Keratinocyte (primary cell): ENCODE measurements around the gene NANOS1. TPM values are rescaled to one million over a fixed set of nuclear protein-coding genes. Genes with fewer than 3 reads are reported as not detected.

ENCODE experiments used
- DNase-seq: peaks from one replicate; pipeline ENCODE4 v3.0.0-alpha.2; 2011; ENCODE audit warnings: low read depth, missing footprints, low spot score
- FAIRE-seq: peaks from 2 replicates; lab custom pipeline; 2011; peaks lifted over from hg19 to GRCh38; lab: Jason Lieb, UNC
- H2AFZ ChIP-seq: 2 replicates; pipeline ENCODE4 v1.6.0; 2012; ENCODE audit warnings: low read length, control low read depth, inconsistent platforms; ENCODE audit not compliant: control insufficient read depth
- H3K27ac ChIP-seq: 2 replicates; pipeline ENCODE4 v1.5.1; 2011; ENCODE audit warnings: low read length; ENCODE audit not compliant: control insufficient read depth, insufficient read depth
- H3K27me3 ChIP-seq: 3 replicates; pipeline ENCODE4 v1.6.0; 2011; ENCODE audit warnings: low read length; ENCODE audit not compliant: control insufficient read depth, insufficient read depth; ENCODE audit errors: extremely low read depth
- H3K36me3 ChIP-seq, 2 experiments: 2 replicates in 1 of 2; 3 replicates in 1 of 2; pipeline ENCODE4 v1.5.1; 2011; ENCODE audit warnings: low read length in 2 of 2, mild to moderate bottlenecking in 1 of 2; ENCODE audit not compliant: control insufficient read depth in 2 of 2, insufficient read depth in 2 of 2; ENCODE audit errors: extremely low read depth in 1 of 2
- H3K4me1 ChIP-seq: 3 replicates; pipeline ENCODE4 v1.5.1; 2011; ENCODE audit warnings: low read length; ENCODE audit not compliant: control insufficient read depth, insufficient read depth; ENCODE audit errors: extremely low read depth
- H3K4me2 ChIP-seq: 3 replicates; pipeline ENCODE4 v1.6.0; 2011; ENCODE audit warnings: low read depth, low read length; ENCODE audit not compliant: control insufficient read depth, insufficient read depth; ENCODE audit errors: extremely low read depth
- H3K4me3 ChIP-seq, 3 experiments: fragments of 200-600 bp in 1 of 3; sonication (generic) in 1 of 3; 2 replicates in 2 of 3; 3 replicates in 1 of 3; pipeline ENCODE4 v1.5.1; 2011 to 2016; ENCODE audit warnings: low read length in 3 of 3, mild to moderate bottlenecking in 3 of 3, control low read depth in 2 of 3, inconsistent platforms in 1 of 3, low read depth in 1 of 3, mixed read lengths in 1 of 3, mixed run types in 1 of 3, moderate library complexity in 1 of 3; ENCODE audit not compliant: control insufficient read depth in 2 of 3, insufficient read depth in 2 of 3; ENCODE audit errors: extremely low read depth in 1 of 3
- H3K79me2 ChIP-seq: 2 replicates; pipeline ENCODE4 v1.6.0; 2012; ENCODE audit warnings: low read length; ENCODE audit not compliant: control insufficient read depth, insufficient read depth
- H3K9ac ChIP-seq: 3 replicates; pipeline ENCODE4 v1.6.0; 2011; ENCODE audit warnings: low read length; ENCODE audit not compliant: control insufficient read depth, insufficient read depth; ENCODE audit errors: extremely low read depth
- H3K9me1 ChIP-seq: 3 replicates; pipeline ENCODE4 v1.6.0; 2011; ENCODE audit warnings: low read length; ENCODE audit not compliant: control insufficient read depth, insufficient read depth; ENCODE audit errors: extremely low read depth
- H3K9me3 ChIP-seq: 2 replicates; pipeline ENCODE4 v1.5.1; 2012; ENCODE audit warnings: low read depth, low read length; ENCODE audit not compliant: control insufficient read depth
- H4K20me1 ChIP-seq: 3 replicates; pipeline ENCODE4 v1.6.0; 2011; ENCODE audit warnings: low read length; ENCODE audit not compliant: control insufficient read depth, insufficient read depth; ENCODE audit errors: extremely low read depth
- EZH2 ChIP-seq: IDR thresholded peaks from one replicate; pipeline ENCODE4 v1.6.1; 2012; ENCODE audit warnings: inconsistent platforms, mild to moderate bottlenecking, low read length, moderate library complexity
- dilution Hi-C: fragments of 300-500 bp; cut with MboI; formaldehyde crosslinking; loops from one replicate; pipeline ENCODE4 v1.7.0; 2020; ENCODE audit warnings: low sequenced_read_pairs; ENCODE audit not compliant: extremely low pct_ligation_motif_present
- polyA plus RNA-seq, 5 experiments: library from polyadenylated mRNA; depleted of rRNA in 3 of 5; stranded (reverse) in 3 of 5; stranded (forward) in 1 of 5; unstranded in 1 of 5; fragments of >200 nt; gene quantifications; 1 replicate in 1 of 5; 2 replicates in 3 of 5; 3 replicates in 1 of 5; pipeline versions ENCODE4 v1.2.1 to v1.2.3, GENCODE V29; 2011 to 2012; ENCODE audit warnings: missing spikeins in 2 of 5, low read depth in 1 of 5, low replicate concordance in 1 of 5
- TF ChIP-seq, protein P1 (sequence below), 3 experiments: IDR thresholded peaks in 1 of 3; conservative IDR thresholded peaks in 1 of 3; optimal IDR thresholded peaks in 1 of 3; 2 replicates in 2 of 3; 3 replicates in 1 of 3; pipeline versions ENCODE3 to v1.5.1; 2011; ENCODE audit warnings: low read length in 3 of 3, mild to moderate bottlenecking in 3 of 3, moderate library complexity in 2 of 3, control low read depth in 1 of 3, inconsistent platforms in 1 of 3; ENCODE audit not compliant: insufficient read depth in 2 of 3; ENCODE audit errors: extremely low read depth in 1 of 3

Gene NANOS1
- polyA plus RNA-seq, 1 donor (not counting 4 experiments of a cell fraction or from before 2014, with no cell fraction given), result 2.1 TPM

- peaks cover 40% of the 10 kb centered on the region for H4K20me1 ChIP-seq
- H3K4me1 ChIP-seq, result peaks cover 11% of the 10 kb centered on the region
- TF ChIP-seq EZH2, result no peak
- TF ChIP-seq, protein P1, sequence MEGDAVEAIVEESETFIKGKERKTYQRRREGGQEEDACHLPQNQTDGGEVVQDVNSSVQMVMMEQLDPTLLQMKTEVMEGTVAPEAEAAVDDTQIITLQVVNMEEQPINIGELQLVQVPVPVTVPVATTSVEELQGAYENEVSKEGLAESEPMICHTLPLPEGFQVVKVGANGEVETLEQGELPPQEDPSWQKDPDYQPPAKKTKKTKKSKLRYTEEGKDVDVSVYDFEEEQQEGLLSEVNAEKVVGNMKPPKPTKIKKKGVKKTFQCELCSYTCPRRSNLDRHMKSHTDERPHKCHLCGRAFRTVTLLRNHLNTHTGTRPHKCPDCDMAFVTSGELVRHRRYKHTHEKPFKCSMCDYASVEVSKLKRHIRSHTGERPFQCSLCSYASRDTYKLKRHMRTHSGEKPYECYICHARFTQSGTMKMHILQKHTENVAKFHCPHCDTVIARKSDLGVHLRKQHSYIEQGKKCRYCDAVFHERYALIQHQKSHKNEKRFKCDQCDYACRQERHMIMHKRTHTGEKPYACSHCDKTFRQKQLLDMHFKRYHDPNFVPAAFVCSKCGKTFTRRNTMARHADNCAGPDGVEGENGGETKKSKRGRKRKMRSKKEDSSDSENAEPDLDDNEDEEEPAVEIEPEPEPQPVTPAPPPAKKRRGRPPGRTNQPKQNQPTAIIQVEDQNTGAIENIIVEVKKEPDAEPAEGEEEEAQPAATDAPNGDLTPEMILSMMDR (optimal IDR thresholded peaks at IDR 0.05 in 1 of 3, IDR thresholded peaks at IDR 0.05 in 1 of 3, conservative IDR thresholded peaks at IDR 0.05 in 1 of 3; ENCODE audit: extremely low read depth in 1 of 3, insufficient read depth in 2 of 3, low read length in 3 of 3), result no peak
- peaks cover 68% of the 10 kb centered on the region for H3K79me2 ChIP-seq
- no peak for FAIRE-seq
- H3K27ac ChIP-seq, result peak overlapping the region; percentile 92
- H3K36me3 ChIP-seq, result peaks cover 0 to 4% of the 10 kb centered on the region in 2 experiments
- dilution Hi-C loops, result no loop called here
- H3K9ac ChIP-seq, result peak overlapping the region; percentile 99
- H3K9me3 ChIP-seq, result no peaks in the 10 kb centered on the region
- no peak overlapping the region for H2AFZ ChIP-seq
- no peaks in the 10 kb centered on the region for H3K9me1 ChIP-seq
- H3K27me3 ChIP-seq, result no peaks in the 10 kb centered on the region
- DNase-seq, result no peak
- peak overlapping the region; percentile 86 to 99 (median 99) for H3K4me3 ChIP-seq
- H3K4me2 ChIP-seq, result peak overlapping the region; percentile 76
These were observed 49.1 kb downstream of the NANOS1 start for GRCh38 chr10:119078422-119079179.

DNA sequence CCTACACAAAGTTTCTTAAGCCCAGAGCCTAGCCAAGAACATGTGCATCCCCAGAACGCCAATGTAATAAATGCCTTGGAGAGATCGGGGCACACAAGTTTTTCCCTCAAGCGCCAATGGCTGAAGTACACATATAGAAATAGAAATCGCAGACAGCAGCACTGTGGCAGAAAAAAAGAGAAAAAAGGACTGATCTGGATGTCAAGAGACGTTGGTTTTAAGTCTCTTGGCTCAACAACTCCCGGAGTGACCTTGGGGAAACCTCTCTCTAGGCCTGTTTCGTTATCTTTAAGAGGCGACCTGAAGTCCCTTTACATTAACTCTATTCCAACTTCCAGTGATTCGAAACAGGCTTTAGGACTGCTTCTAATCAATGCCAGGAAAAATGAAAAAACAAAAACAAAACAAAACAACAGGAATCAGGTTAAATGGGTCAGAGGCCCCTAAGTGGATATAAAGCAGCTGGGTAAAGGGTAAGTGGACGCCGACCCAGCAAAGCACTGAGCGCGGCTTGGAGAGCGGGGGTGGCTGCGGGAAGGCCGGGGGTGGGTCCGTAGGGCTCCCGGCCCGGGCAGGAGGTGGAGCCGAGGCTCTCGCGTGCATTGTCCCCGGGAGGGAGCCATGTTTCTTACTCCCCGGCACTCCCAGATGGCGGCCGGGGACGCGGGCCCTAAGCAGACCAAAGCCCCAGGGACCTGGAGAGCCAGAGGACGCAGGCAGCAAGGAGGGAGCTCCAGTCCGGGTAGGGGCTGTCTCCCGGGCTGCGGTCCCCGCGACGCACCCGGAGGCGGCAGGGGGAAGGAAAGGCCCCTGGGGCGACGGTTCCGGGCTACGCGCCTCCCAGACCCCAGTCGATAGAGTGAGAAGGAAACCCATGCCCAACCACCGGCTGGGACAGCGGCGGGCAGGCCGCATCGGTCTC, 50.3 kb downstream of the NANOS1 start:
- Histone ChIP-seq H3K79me2 (peaks cover 56% of the 10 kb centered on the region), H3K36me3 (peaks cover 0 to 4% of the 10 kb centered on the region in 2 experiments), H3K9ac (peak overlapping the region; percentile 99), H3K9me1 (no peaks in the 10 kb centered on the region), H3K9me3 (no peaks in the 10 kb centered on the region), H3K27me3 (no peaks in the 10 kb centered on the region), H3K4me1 (peaks cover 11% of the 10 kb centered on the region), H2AFZ (peak overlapping the region; percentile 42), H3K27ac (peak overlapping the region; percentile 92), H3K4me2 (peak overlapping the region; percentile 76), H3K4me3 (peak overlapping the region; percentile 86 to 99 (median 99)), H4K20me1 (peaks cover 30% of the 10 kb centered on the region)
- dilution Hi-C loops, result no loop called here
- DNase-seq (no peak), FAIRE-seq (peak; percentile 26)
- no peak for TF ChIP-seq EZH2
- TF ChIP-seq, protein P1 (optimal IDR thresholded peaks at IDR 0.05 in 1 of 3, IDR thresholded peaks at IDR 0.05 in 1 of 3, conservative IDR thresholded peaks at IDR 0.05 in 1 of 3; ENCODE audit: extremely low read depth in 1 of 3, insufficient read depth in 2 of 3, low read length in 3 of 3), result no peak
